Measurements from ENCODE around the gene CELSR1. TPM values are rescaled to one million over a fixed set of nuclear protein-coding genes. Genes with fewer than 3 reads are reported as not detected.
A peak's percentile ranks its signal among the peaks of the same experiment; 100 is the strongest.

The CELSR1 gene
- total and polyA plus RNA-seq, 2 donors from 2014 or later = 15.7 to 49.9 TPM

DNA sequence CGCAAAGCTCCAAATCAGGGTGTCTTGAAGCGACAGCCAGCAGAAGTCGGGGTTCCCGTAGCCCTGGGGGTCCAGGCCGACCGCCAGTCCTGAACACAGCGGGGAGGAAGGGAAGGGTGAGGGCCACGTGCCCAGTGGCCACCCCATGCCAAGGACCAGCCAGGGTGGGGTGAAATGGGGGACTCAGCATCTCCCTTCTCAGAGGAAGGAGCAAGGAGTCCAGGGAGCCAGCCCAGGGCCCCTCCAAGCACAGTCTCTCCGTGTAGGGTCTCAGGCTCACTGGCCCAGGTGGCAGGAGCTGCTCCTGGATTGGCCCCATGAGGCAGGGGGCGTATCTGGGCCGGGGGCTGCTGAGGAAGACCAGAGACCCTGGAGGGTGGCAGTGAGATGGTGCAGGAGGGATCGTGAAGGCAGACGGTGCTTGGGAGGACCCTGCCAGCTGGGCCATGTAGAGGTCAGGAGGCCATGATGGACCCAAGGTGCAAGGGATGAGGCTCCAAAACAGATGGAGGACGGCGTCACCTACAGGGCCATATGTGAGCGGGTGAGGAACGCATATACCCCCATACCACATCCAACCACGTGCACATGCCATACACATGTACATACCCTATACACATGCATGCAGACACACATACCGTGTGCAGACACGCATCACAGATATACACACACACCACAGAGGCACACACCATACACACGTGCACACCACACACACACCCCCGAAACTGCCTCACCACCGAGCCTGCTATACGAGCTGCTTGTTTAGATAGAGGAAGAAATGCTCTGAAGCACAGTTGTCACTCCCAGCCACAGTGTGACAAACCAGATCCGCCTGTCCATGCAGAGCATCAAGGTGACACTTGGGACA lies 167.5 kb downstream of the CELSR1 start:
- FAIRE-seq = no peak
- peak overlapping the region in 1 of 2 donors; percentile 57 for H3K27ac ChIP-seq (ENCODE audit: low read depth in 2 of 2, low read length in 2 of 2)
- intact Hi-C loops (cut with DNase I) = no loop called here
- TF ChIP-seq, protein P1, sequence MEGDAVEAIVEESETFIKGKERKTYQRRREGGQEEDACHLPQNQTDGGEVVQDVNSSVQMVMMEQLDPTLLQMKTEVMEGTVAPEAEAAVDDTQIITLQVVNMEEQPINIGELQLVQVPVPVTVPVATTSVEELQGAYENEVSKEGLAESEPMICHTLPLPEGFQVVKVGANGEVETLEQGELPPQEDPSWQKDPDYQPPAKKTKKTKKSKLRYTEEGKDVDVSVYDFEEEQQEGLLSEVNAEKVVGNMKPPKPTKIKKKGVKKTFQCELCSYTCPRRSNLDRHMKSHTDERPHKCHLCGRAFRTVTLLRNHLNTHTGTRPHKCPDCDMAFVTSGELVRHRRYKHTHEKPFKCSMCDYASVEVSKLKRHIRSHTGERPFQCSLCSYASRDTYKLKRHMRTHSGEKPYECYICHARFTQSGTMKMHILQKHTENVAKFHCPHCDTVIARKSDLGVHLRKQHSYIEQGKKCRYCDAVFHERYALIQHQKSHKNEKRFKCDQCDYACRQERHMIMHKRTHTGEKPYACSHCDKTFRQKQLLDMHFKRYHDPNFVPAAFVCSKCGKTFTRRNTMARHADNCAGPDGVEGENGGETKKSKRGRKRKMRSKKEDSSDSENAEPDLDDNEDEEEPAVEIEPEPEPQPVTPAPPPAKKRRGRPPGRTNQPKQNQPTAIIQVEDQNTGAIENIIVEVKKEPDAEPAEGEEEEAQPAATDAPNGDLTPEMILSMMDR (IDR thresholded peaks at IDR 0.05; ENCODE audit: borderline replicate concordance, extremely low read depth, insufficient read depth) = no peak
- peak in 2 of 5 donors; percentile 42 to 71 for DNase-seq
- H3K9me3 ChIP-seq (ENCODE audit: control insufficient read depth in 2 of 3, insufficient read depth in 1 of 3, low read length in 3 of 3) = no peaks in the 10 kb centered on the region
- peaks cover 0 to 17% (median 10%) of the 10 kb centered on the region in 3 donors for H3K4me1 ChIP-seq (ENCODE audit: control insufficient read depth in 2 of 3, insufficient read depth in 2 of 3, low read depth in 1 of 3, low read length in 3 of 3)
- peak overlapping the region in 1 of 3 donors; percentile 5 for H3K9ac ChIP-seq (ENCODE audit: low read length in 3 of 3)
- no peak overlapping the region for H3K4me3 ChIP-seq (ENCODE audit: low read length in 3 of 3)
- peaks cover 0 to 2% (median 2%) of the 10 kb centered on the region in 3 donors for H3K36me3 ChIP-seq (ENCODE audit: control insufficient read depth in 2 of 3, insufficient read depth in 3 of 3, low read length in 3 of 3)
- H3K27me3 ChIP-seq (ENCODE audit: control insufficient read depth, insufficient read depth, low read length) = no peaks in the 10 kb centered on the region

DNA sequence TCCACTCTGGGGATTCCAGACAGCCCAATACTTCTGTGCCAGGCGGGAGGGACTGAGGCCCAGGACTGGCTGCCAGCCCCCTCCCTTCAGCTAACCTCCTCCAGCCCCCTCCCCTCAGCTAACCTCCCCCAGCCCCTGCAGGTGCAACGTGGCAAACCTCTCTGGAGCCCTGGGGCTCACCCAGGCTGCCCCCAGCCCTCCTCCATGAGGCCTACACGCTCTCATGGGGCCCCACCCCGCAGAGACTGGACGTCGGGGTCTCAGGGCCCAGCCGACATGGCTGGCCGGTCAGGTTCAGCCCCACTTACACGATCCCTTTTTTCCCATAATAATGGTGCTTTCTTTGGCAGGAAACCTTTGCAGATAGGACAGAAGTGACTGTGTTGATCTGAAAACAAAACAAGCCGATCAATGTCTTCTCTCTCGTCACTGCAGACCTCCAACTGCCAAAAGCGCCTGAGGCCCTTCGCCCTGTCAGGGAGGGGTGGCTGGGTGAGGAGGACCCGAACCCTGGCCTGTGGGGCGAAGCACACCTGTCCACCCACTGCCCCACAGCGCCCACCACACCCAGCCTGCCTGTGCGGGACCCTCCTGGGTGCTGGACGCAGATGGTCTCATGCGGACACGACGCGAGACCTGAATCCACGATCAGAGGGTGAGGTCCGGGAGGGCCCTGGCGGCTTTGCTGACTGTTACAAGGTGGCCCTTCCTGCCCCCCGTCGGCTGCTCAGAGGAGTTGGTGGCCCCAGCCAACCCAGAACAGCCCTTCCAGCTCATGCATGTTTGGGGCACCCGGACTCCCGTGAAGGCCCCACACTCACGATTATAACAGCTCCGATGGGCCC lies 168.3 kb downstream of the CELSR1 start:
- Histone ChIP-seq H3K27me3 (ENCODE audit: control insufficient read depth, insufficient read depth, low read length) (no peaks in the 10 kb centered on the region), H3K36me3 (ENCODE audit: control insufficient read depth in 2 of 3, insufficient read depth in 3 of 3, low read length in 3 of 3) (peaks cover 0 to 2% (median 2%) of the 10 kb centered on the region in 3 donors), H3K9ac (ENCODE audit: low read length in 3 of 3) (no peak overlapping the region), H3K4me3 (ENCODE audit: low read length in 3 of 3) (no peak overlapping the region), H3K27ac (ENCODE audit: low read depth in 2 of 2, low read length in 2 of 2) (no peak overlapping the region), H3K9me3 (ENCODE audit: control insufficient read depth in 2 of 3, insufficient read depth in 1 of 3, low read length in 3 of 3) (no peaks in the 10 kb centered on the region), H3K4me1 (ENCODE audit: control insufficient read depth in 2 of 3, insufficient read depth in 2 of 3, low read depth in 1 of 3, low read length in 3 of 3) (peaks cover 0 to 8% (median 4%) of the 10 kb centered on the region in 3 donors)
- TF ChIP-seq, protein P1 (IDR thresholded peaks at IDR 0.05; ENCODE audit: borderline replicate concordance, extremely low read depth, insufficient read depth) = no peak
- intact Hi-C loops (cut with DNase I) = no loop called here
- DNase-seq (peak in 2 of 5 donors; percentile 37 to 71), FAIRE-seq (no peak)

DNA sequence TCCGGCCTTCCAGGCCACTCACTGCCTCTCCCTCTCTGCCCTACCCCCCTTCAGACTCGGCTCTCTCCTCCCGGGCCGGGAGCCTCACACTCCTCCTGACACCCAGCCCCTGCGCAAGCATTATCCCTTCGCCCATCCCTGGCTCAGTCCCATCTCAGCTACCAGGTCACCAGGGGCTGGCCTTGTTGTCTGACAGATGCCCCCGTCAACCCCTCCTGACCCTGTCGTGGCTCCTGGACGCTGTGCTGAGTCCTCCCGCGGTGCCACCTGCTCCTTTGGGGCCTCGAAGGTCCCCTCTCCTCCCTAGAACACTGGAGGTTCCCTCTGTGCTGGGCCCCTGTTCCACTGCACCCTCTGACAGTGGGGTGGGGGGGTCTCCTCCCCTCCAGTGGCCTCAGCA lies 169.0 kb downstream of the CELSR1 start:
- DNase-seq (peak in 2 of 5 donors; percentile 42 to 67), FAIRE-seq (no peak)
- no peak overlapping the region for H3K4me3 ChIP-seq (ENCODE audit: low read length in 3 of 3)
- H3K36me3 ChIP-seq (ENCODE audit: control insufficient read depth in 2 of 3, insufficient read depth in 3 of 3, low read length in 3 of 3) = peaks cover 0 to 2% (median 2%) of the 10 kb centered on the region in 3 donors
- no peaks in the 10 kb centered on the region for H3K27me3 ChIP-seq (ENCODE audit: control insufficient read depth, insufficient read depth, low read length)
- H3K9me3 ChIP-seq (ENCODE audit: control insufficient read depth in 2 of 3, insufficient read depth in 1 of 3, low read length in 3 of 3) = no peaks in the 10 kb centered on the region
- intact Hi-C loops (cut with DNase I) = no loop called here
- H3K9ac ChIP-seq (ENCODE audit: low read length in 3 of 3) = no peak overlapping the region
- no peak overlapping the region for H3K27ac ChIP-seq (ENCODE audit: low read depth in 2 of 2, low read length in 2 of 2)
- TF ChIP-seq, protein P1 (IDR thresholded peaks at IDR 0.05; ENCODE audit: borderline replicate concordance, extremely low read depth, insufficient read depth) = no peak
- H3K4me1 ChIP-seq (ENCODE audit: control insufficient read depth in 2 of 3, insufficient read depth in 2 of 3, low read depth in 1 of 3, low read length in 3 of 3) = peaks cover 0 to 3% (median 0%) of the 10 kb centered on the region in 3 donors

Measured in kidney (tissue), 14 donors.